DMS79 treated with DMSO at 0.1 percent for 48 hours (cell line): ENCODE data around the gene LMAN1.

ENCODE experiments used
- DNase-seq: peaks from one replicate; lab custom pipeline; 2025; lab: John Stamatoyannopoulos, UW

Gene LMAN1

DNA sequence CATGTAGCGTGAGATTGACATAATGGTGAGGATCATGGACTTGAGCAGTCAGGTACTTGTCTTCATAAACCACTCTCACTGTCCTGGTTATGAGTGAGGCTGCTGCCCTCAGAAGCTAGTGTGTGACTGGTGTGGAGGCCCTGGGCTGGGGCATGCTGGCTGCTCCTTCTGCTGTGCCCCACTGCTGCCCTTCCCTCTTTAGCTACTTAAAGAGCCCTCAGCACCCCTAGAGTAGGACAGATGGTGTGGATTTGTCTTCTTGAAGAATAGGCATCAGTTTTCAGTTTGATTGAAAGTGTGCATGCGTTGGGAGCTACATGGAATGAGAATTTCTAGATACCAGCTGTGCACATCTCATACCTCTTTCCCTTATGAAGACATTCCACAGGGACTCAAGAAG, 56.1 kb downstream of the LMAN1 start:
- DNase-seq = no peak

DNA sequence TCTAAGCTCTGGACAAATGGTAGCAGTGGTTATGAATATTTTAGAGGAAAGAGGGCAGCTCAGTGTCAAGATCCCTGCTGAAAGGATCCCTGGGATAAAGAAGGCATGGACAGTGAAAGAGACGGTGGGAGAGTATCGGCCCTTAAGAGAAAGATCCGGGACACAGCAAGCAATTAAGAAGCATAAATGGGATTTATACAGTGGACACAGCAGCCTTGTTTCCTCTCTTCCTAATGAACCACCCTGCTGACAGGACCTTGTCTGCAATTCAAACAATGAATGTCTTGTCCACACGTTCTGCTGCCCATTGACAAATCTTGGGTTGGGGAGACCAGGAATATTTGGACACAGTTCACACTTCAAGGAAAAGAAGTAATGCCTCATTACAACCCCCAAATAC, 57.1 kb downstream of the LMAN1 start:
- no peak for DNase-seq

DNA sequence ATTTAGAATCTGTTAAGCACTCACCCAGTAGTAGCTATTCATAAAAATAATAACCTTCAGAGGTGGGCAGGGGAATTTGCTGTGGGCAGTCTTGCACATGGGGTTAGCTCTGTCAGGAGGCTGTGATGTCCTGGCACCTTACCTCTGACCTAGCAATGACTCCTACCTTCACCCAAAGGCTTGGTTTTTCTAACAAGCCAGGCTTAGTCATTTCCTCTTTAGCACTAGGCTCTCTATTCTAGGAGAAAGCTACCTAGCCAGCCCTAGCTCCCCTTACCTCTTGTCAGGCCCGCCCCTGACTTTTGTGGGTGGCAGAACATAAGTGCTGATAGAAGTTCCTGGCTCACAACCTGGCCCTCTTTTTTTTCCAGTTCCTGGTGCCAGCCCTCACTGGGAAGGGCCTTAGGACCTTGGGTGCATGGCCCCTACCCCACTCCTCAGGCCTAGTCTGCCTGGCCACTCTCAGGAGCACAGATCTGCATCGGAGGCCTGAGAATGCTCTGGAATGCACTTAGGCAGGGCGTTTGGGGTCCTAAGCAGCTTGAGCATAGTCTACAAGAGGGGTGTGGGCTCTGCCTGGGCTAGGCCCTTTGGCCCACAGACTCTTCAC, 58.3 kb downstream of the LMAN1 start:
- DNase-seq = no peak

DNA sequence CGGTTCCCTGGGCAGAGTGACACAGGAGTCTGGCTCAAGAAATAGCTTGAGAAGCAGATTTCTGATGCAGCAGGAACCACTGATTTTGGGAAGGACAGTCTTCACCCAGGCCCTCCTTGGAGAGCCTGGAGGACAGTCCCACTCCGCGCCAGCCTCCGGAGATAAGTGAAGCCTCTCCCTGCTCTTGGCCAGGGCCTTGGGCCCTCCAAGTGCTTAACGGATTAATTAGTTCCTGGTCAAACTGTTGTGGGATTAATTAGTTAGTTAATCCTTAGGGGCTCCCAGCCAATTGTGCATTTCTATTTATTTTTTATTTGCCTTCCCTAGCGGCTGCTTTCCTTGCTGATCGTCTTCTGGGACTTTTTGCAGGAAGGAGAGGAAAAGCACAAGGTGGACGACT, 60.2 kb downstream of the LMAN1 start:
- no peak for DNase-seq

DNA sequence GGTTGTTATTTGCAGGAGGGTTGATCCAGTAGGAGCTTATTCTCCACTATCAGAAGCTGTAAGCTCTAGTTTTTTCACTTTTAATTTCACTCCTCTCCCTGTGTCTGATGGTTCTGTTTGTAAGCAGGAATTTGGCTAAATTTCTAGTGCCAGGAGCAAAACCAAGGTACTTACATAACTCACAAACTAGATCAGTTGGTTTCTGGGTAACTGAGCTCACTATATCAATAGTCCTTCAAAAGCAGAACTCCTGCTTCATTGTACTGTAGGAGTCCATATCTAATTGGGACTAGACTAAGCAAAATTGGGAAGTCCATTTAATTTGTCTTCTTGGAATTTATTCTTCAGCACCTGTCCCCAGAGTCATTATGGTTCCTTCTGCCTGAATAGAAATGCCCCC, 65.7 kb downstream of the LMAN1 start:
- no peak for DNase-seq

DNA sequence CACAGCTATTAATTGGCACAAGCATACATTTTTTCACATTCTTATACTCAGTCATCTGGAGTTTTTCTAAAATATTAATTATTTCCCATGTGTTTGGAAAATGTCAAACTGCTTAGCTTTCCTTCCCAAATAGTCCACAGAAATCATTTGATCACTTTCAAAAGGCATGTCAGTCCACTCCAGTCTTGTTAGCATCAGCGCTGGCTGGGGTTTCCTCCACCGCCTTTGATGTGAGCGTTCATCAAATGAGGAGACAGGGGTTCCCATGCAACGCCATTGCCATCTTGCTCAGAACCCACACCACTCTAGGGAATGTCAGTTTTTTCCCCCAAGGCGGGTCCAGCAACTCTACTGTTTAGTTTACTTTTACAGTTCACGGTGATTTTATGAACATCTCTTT, 72.7 kb downstream of the LMAN1 start:
- DNase-seq = no peak

DNA sequence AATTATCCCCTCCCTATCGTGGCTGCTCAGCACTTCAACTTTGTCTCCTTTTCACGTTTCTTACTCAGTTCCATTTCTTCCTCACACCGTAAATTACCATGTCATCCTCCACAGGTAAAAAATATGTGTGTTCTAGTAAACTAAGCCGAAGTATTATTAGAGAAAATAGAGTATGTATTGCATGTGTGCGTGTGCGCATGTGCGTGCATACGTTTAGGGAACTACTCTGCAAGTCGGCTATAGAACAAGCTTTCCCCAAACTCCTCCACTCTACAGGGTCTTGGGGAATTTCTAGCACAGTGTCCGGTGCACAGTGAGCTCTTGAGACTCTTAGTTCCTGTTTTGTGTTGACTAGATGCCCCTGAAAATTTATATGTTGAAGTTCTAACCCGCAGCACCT, 76.7 kb downstream of the LMAN1 start:
- no peak for DNase-seq

DNA sequence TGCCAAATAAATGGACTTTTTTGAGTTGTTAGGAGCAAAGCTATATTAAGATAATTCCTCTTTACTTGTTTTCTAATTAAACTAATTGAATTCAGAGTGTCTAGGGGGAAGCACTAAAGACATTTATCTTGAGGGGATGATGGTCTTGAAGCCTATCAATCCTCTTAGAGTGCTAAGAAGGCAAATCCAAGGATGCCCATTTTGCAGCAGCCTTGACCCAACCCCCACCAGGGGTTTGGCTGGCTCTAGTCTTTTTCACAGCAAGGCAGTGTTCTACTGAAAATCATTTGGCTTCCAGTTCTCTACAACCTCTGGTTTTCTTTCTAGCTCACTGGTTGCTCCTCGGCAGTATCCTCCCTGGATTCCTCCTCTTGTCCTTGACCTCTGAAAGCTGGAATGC, 79.3 kb downstream of the LMAN1 start:
- DNase-seq = no peak

DNA sequence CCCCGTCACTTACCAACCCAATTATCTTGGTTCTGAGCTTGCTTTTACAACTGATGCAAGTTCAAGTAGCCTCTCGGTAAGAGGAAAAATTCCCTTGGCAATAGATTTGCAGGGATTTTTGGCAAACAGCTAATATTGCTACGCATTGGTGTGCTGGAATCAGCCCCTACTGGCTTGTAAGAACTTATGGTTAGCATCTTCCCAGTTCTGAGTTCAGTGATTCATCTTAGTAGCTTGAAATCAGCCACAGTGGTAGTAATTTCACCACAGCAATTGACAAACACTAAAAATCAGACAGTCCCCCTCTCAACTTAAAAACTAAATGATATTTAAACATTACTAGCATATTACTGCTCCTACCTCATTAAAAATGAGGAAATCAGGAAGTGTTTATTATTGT, 79.9 kb downstream of the LMAN1 start:
- DNase-seq = no peak

DNA sequence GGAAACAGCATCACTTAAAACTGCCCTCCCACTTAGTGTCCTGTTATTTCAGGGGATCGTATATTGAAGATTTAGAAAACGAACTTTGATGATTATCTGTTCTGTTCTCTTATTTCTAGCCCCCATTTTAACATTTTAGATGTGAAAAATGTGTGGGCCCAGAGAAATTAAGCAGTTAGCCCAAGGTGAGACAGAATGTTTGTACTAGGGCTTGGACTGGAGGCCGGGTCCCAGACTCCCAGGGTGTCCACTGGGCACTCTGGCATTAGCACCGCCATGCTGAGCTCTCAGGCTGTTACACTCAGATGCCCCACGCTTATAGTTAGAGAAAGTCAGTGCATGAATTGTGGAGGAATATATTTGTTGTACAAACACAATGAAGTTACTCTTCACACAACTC, 80.3 kb downstream of the LMAN1 start:
- no peak for DNase-seq
